NCI-H146 (cell line): ENCODE measurements around the gene CD82.
"Not testable (repeated sequence)": the region's sequence is repeated elsewhere in the genome, so short reads cannot be mapped to it uniquely, and the experiment has no call there.

Experiments
- DNase-seq: peaks from one replicate; lab custom pipeline; 2025; lab: John Stamatoyannopoulos, UW

CD82 gene

DNA sequence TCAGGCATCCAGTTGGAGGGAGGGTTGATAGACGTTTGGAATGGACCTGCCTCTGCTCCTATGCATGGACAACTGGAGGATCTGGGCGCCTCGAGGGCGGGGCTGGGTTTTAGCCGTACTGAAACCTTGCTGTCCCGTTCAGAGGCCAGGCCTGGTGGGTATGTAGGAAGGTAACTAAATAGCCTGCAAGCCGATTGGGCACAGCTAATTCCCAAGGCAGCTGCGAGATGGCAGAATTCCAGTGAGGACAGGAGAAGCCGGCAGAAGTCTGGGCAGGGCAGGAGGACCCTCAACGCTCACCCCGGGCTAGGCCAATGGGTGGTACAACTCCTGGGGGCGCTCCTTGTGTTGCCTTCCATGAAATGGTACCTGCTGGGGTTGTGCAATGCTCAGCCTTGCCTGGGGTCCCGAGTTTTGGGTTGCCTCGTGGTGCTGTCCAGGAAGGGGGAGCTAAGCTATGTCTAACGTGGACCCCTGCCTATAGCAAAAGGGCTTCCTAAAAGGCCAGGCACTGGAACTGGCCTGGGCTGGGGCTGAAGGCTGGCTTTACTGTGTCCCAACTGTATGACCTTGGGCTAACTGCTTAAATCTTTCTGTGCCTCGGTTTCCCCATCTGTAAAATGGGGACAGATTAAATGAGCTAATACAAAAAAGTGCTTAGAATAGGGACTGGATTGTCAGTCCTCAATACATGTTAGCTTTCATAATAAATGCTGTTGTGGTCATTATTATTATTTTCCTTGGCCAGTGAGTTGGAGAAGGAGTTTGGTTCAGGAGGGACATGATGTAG lies 30.1 kb upstream of the CD82 start:
- no peak for DNase-seq

DNA sequence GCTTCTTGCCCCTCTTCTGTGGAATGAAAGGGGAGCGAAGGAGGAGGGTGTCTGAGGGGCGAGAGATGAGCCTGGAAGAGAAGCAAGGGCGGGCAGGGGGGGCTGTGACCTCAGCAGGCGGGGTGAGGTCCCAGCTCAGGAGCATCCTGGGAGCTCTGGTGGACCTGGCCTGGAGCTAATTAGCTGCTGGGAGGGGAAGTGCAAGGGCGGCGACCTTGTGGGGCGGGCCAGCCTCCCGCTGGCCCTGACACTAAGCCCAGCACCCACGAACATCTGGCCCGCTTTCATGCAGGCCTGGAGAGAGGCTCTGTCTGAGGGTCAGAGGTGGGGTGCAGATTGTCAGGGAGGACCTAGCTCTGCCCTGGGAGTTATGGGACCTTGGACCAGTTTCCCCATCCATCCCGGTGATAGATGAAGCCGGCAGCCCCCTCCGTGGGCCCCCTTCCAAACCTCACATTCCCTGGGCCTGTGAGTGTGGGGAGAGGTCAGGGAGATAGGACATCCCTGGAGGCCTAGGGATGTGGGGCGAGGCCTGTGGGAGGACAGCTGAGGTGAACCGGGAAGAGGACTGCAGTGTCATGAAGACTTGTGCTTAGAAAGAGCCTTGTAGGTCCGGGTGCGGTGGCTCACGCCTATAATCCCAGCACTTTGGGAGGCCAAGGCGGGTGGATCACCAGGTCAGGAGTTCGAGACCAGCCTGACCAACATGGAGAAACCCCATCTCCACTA lies 28.5 kb upstream of the CD82 start:
- DNase-seq, result no peak

DNA sequence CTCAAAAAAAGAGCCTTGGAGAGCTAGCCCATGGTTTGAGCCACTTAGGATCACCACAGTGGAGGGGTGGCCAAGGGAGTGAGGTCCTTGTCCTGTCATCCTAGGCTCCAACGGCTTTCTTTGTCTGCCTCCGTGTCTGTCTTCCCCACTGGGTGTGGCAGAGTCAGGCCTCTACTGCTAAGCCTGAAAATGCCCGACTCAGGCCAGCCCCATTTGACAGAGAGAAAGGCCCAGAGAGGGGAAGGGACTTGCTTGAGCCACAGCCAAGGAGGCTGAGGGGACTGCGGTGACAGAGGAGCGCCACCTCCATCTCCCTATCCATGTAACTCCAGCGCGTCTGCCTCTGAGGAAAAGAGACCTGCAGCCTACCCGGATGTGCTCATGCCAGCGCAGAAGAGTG lies 27.8 kb upstream of the CD82 start:
- DNase-seq, result no peak

DNA sequence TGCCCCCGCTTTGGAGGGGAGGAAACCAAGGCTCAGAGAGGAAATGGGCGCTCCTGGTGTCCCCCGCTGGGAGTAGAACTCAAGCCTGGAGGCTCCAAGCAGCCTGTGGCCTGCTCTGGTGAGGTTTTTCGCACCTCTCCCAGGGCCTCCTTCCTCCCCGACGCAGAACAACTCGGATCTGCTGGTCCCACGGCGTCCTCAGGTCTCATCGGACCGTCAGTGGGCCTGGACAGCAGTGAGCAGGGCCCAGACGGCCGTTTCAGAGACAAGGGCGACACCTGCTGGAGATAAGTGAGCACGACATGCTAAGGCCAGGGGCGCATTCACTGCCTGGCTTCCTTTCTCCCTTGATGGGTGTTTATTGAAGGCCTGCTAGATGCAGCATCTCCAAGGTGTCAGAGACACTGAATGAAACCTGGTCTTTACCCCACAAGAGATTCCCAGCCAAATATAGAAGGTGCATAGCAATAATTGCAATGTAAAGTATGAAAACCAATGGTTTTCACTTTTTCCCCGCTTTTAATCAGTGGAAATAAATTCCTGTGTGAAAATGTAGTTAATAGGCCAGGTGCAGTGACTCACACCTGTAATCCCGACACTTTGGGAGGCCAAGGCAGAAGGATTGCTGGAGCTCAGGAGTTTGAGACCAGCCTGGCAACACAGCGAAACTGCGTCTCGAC lies 26.9 kb upstream of the CD82 start:
- peak; percentile 57 for DNase-seq

DNA sequence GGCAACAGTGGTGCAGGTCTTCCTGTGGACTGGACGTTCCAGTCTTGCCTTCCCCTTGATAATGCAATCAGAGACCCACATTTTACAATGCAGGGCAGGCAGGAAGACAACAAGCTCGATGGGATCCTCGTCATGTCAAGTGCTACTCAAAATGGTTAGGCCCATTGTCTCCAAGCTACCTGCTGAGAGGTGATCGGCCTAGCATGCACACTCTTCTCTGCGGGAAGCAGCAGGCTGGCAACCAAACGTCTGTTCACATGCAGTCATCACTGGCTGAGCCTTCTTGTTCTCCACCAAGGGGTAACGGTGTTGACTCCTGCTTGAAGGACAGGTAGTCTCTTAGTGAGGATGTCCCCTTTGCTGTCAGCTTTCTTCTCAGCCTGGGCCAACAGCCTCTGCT lies 25.5 kb upstream of the CD82 start:
- DNase-seq, result peak; percentile 87

DNA sequence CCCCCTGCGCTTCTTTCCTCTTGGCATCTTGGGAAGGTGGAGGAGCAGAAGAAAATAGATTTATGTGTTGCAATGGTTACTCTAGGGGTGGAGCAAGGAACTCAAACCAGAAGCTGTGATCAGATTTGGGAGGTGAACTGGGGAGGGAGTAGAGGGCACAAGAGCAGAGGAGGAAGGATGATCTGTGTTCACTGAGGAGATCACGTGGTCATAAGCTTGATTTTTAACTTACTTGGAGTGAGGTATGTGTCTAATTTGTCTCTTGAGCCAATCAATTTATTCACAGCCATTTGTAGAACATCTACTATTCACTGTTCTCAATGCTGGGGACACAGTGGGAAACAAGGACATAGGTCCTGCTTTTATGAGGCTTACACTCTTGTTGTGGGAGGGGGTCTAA lies 24.8 kb upstream of the CD82 start:
- no peak for DNase-seq

DNA sequence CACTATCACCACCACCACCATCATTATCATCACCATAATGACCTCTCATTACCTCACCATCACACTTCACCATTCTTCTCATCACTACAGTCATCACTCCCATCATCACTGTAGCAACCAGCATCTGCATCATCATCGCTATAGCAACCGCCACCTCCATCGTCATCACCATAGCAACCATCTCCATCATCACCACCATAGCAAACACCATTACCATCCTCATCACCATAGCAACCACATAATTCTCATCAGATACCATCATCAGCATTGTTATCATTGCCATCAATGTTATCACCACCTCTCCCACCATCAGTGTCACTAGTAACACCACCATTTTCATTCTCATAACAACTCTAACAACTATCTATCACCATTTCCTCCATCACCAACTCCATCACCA lies 23.1 kb upstream of the CD82 start:
- peak; percentile 5 for DNase-seq

DNA sequence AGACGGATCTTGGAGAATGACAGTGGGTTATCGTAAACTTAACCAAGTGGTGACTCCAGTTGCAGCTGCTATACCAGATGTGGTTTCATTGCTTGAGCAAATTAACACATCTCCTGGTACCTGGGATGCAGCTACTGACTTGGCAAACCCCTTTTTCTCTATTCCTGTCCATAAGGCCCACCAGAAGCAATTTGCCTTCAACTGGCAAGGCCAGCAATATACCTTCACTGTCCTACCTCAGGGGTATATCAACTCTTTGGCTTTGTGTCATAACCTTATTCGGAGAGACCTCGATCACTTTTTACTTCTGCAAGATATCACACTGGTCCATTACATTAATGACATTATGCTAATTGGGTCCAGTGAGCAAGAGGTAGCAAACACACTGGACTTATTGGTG lies 18.5 kb upstream of the CD82 start:
- DNase-seq, result not testable (repeated sequence)

DNA sequence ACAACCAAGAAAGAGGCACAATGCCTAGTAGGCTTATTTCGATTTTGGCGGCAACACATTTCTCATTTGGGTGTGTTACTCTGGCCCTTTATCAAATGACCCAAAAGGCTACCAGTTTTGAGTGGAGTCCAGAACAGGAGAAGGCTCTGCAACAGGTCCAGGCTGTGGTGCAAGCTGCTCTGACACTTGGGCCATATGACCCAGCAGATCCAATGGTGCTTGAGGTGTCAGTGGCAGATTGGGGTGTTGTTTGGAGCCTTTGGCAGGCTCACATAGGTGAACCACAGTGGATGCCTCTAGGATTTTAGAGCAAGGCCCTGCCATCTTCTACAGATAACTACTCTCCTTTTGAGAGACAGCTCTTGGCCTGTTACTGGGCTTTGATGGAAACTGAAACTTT lies 17.9 kb upstream of the CD82 start:
- DNase-seq, result not testable (repeated sequence)

GRCh38 chr11:44548032-44548695 lies 17.3 kb upstream of the CD82 start:
- no peak for DNase-seq

GRCh38 chr11:44548961-44549749 lies 16.3 kb upstream of the CD82 start:
- DNase-seq, result not testable (repeated sequence)

- DNase-seq, result no peak
Observed at GRCh38 chr11:44550123-44550522, 15.3 kb upstream of the CD82 start.

- no peak for DNase-seq
Observed at GRCh38 chr11:44551456-44552139, 13.9 kb upstream of the CD82 start.

GRCh38 chr11:44555031-44555800 lies 10.2 kb upstream of the CD82 start:
- no peak for DNase-seq

DNA sequence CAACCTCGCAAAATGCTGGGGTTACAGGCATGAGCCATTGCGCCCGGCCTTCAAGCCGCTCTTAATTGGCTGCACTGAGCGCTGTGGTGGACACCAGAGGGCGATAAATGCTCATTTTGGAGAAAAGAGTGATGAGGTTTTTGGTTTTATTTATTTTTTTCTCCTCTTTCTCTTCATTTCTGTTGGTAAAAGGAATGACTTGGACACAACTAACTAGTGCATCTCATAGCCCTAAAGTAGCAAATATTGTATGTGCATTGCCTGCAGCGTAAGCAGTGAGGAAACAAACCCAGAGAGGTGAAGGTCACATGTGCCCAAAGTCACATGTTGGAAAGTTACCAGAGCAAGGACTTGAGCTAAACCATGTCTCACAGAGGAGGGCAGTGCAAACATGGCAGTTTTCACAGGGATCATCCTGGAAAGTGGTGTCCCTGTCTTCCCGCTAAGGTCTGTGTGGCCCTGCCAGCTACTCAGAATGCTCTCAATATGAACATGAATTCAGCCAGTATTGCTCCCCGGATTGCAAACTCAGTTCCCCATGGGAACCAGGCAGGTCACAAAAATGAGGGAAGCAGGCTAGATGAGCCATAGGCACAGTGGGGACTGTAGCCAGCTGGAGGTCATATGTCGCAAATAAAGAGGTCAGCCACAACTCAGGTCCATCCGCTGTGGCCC lies 8.6 kb upstream of the CD82 start:
- peak; percentile 46 for DNase-seq

DNA sequence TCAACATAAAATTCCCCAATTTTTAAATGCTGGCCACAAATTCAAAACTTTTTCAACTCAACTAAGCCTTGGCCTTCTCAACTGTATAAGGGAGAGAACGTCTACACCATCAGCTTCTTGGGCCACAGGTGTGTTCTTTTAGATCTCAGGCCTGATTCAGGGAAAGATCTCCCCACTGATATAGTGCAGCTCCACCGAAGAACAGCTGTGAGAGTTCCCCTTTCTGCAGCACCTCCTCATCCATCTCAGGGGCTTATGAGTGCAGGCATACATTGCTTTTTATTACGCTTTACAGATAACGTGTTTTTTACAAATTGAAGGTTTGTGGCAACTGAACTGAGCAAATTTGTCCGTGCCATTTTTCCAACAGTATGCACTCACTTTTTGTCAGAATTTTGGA lies 8.0 kb upstream of the CD82 start:
- DNase-seq, result no peak

GRCh38 chr11:44559207-44559939 lies 6.1 kb upstream of the CD82 start:
- no peak for DNase-seq

- not testable (repeated sequence) for DNase-seq
Observed at GRCh38 chr11:44559940-44560300, 5.5 kb upstream of the CD82 start.

DNA sequence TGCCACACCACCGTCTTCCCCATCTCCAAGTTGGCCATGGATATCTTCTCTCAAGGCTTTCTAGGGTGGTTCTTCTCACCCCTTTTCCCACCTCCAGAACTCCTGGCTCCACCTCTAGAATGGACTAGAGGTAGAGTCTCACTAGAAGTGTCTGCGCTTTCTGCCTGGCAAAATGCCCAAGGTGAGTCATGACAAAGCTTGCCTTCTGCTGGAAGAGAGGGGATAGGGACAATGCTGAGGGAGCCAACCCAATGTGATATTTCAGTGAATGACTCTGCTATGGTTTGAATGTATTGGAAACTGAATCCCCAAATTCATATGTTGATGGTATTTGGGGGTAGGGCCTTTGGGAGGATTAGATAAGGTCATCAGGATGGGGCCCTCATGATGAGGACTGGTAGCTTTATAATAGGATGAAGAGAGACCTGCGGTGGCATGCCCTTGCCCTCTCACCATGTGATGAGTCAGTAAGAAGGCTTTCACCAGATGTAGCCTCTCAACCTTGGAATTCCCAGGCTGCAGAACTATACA lies 4.1 kb upstream of the CD82 start:
- DNase-seq, result no peak
